HL-60 (cell line): ENCODE results near the gene FBXL15.

ENCODE experiments used
- DNase-seq, 2 experiments: peaks; one replicate each; pipeline ENCODE4 v3.0.0-alpha.2; 2010 to 2020; ENCODE audit warnings: low read depth in 1 of 2, low spot score in 1 of 2
- H3K27ac ChIP-seq: fragments of 250-450 bp; sonication (Bioruptor Pico); replicated peaks from 2 replicates; pipeline ENCODE4 v1.5.1; 2020; ENCODE audit warnings: mild to moderate bottlenecking, moderate library complexity
- H3K27me3 ChIP-seq: fragments of 250-450 bp; sonication (Bioruptor Pico); 2 replicates; pipeline ENCODE4 v1.5.1; 2021; ENCODE audit warnings: mild to moderate bottlenecking, moderate library complexity; ENCODE audit not compliant: insufficient read depth, poor library complexity, severe bottlenecking
- H3K4me3 ChIP-seq: replicated peaks from 2 replicates; pipeline ENCODE4 v1.5.1; 2011; ENCODE audit warnings: mild to moderate bottlenecking, control low read depth, low read length; ENCODE audit not compliant: insufficient read depth
- GABPA ChIP-seq: IDR thresholded peaks from 2 replicates; pipeline ENCODE4 v1.6.1; 2012; ENCODE audit warnings: low read depth
- POLR2AphosphoS5 ChIP-seq: IDR thresholded peaks from 2 replicates; pipeline ENCODE4 v1.6.1; 2012; ENCODE audit warnings: low read depth
- SPI1 ChIP-seq: IDR thresholded peaks from 2 replicates; pipeline ENCODE4 v1.6.1; 2012; ENCODE audit warnings: low read depth, mild to moderate bottlenecking, borderline replicate concordance
- TF ChIP-seq, protein P1 (sequence below): IDR thresholded peaks from one replicate; pipeline ENCODE4 v1.5.1; 2011; ENCODE audit warnings: low read length, control low read depth, inconsistent platforms; ENCODE audit not compliant: insufficient read depth
- TF ChIP-seq, protein P2 (sequence below): IDR thresholded peaks from 2 replicates; pipeline ENCODE4 v1.6.1; 2012; ENCODE audit warnings: low read depth; ENCODE audit not compliant: insufficient replicate concordance

FBXL15 gene

DNA sequence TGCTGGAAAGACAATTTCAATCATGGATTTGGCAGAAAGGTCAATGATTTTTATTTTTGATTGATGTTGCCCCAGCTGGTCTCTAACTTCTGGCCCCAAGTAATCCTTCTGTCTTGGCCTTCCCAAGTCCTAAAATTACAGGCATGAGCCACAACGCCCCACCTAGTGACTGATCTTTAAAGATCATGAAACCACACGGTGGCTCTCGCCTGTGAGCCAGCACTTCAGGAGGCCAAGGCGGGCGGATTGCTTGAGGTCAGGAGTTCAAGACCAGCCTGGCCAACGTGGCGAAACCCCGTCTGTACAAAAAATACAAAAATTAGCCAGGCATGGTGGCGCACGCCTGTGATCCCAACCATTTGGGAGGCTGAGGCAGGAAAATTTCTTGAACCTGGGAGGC lies 43.3 kb downstream of the FBXL15 start:
- no peak overlapping the region for H3K4me3 ChIP-seq
- TF ChIP-seq, protein P1, sequence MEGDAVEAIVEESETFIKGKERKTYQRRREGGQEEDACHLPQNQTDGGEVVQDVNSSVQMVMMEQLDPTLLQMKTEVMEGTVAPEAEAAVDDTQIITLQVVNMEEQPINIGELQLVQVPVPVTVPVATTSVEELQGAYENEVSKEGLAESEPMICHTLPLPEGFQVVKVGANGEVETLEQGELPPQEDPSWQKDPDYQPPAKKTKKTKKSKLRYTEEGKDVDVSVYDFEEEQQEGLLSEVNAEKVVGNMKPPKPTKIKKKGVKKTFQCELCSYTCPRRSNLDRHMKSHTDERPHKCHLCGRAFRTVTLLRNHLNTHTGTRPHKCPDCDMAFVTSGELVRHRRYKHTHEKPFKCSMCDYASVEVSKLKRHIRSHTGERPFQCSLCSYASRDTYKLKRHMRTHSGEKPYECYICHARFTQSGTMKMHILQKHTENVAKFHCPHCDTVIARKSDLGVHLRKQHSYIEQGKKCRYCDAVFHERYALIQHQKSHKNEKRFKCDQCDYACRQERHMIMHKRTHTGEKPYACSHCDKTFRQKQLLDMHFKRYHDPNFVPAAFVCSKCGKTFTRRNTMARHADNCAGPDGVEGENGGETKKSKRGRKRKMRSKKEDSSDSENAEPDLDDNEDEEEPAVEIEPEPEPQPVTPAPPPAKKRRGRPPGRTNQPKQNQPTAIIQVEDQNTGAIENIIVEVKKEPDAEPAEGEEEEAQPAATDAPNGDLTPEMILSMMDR, result no peak
- no peaks in the 10 kb centered on the region for H3K27me3 ChIP-seq
- no peak overlapping the region for H3K27ac ChIP-seq
- DNase-seq, result no peak

DNA sequence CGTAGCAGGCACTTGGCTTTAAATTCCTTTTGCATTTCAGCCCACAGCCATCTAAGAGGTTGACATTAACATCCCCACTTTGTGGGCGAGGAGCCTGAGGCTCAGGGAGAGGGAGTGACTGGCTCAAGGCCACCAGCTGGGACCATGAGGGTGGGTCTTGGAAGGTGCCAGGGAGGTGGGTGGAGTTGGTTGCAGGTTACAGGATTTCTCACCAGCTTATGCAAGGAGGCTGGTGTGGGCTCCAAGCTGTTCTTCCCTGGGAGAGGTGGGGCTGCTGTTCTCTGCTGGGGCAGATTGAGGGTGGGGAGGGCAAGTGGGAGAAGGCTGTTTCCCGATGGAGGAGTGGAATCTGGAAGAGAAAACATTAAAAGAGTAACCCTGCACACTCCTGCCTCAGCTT lies 44.8 kb downstream of the FBXL15 start:
- H3K27ac ChIP-seq, result no peak overlapping the region
- DNase-seq, result no peak
- TF ChIP-seq POLR2AphosphoS5, result no peak
- TF ChIP-seq, protein P2, sequence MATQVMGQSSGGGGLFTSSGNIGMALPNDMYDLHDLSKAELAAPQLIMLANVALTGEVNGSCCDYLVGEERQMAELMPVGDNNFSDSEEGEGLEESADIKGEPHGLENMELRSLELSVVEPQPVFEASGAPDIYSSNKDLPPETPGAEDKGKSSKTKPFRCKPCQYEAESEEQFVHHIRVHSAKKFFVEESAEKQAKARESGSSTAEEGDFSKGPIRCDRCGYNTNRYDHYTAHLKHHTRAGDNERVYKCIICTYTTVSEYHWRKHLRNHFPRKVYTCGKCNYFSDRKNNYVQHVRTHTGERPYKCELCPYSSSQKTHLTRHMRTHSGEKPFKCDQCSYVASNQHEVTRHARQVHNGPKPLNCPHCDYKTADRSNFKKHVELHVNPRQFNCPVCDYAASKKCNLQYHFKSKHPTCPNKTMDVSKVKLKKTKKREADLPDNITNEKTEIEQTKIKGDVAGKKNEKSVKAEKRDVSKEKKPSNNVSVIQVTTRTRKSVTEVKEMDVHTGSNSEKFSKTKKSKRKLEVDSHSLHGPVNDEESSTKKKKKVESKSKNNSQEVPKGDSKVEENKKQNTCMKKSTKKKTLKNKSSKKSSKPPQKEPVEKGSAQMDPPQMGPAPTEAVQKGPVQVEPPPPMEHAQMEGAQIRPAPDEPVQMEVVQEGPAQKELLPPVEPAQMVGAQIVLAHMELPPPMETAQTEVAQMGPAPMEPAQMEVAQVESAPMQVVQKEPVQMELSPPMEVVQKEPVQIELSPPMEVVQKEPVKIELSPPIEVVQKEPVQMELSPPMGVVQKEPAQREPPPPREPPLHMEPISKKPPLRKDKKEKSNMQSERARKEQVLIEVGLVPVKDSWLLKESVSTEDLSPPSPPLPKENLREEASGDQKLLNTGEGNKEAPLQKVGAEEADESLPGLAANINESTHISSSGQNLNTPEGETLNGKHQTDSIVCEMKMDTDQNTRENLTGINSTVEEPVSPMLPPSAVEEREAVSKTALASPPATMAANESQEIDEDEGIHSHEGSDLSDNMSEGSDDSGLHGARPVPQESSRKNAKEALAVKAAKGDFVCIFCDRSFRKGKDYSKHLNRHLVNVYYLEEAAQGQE, result no peak
- TF ChIP-seq SPI1, result no peak
- no peak for TF ChIP-seq GABPA
- TF ChIP-seq, protein P1, result no peak
- H3K4me3 ChIP-seq, result no peak overlapping the region
- no peaks in the 10 kb centered on the region for H3K27me3 ChIP-seq

DNA sequence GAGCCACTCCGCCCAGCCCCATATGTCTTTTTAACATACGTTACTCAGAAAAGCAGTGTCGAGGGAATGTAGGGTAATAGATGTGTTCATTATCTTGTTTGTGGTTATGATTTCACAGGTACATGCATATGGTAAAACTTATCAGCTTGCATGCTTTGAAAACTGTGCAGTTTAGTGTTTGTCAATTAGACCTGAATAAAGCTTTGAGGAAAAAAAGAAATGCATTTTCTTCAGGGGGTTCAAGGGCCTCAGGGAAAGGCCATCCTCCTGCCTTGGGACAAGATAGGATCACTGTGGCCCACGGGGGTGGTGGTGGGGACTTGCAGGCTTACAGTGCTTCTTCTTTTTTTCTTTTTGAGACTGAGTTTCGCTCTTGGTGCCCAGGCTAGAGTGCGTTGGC lies 46.7 kb downstream of the FBXL15 start:
- DNase-seq, result no peak
- Histone ChIP-seq H3K27ac (no peak overlapping the region), H3K4me3 (no peak overlapping the region), H3K27me3 (no peaks in the 10 kb centered on the region)
- TF ChIP-seq, protein P1, result no peak
- TF ChIP-seq SPI1 (no peak), POLR2AphosphoS5 (no peak), GABPA (no peak)
- TF ChIP-seq, protein P2, result no peak

DNA sequence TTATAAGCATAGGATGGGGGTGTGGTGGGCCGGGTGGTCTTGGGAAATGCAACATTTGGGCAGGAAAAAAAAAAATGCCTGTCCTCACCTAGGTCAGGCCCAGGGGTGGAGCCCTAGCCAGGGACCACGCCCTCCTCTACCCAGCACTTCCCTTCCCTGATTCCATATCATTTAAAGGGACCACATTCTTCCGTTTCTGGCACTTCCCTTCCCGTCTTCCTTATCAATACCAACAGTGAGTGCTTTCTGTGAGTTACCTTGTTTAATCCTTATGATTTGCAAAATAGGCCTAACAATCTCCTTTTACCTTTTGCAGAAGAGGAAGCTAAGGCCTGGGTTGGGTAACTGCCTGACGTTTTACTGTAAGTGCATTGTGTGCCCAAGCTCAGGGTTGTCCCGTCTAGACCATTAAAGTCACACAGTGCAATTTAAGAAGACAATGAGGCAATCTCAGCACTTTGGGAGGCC lies 47.4 kb downstream of the FBXL15 start:
- Histone ChIP-seq H3K27me3 (no peaks in the 10 kb centered on the region), H3K27ac (peak overlapping the region; percentile 51), H3K4me3 (no peak overlapping the region)
- TF ChIP-seq, protein P2, result no peak
- TF ChIP-seq GABPA (no peak), POLR2AphosphoS5 (no peak), SPI1 (peak; percentile 81)
- TF ChIP-seq, protein P1, result no peak
- peak; percentile 88 to 92 for DNase-seq
